Right atrium auricular region (tissue), 2 donors: ENCODE measurements around the gene PTK6. TPM values are rescaled to one million over a fixed set of nuclear protein-coding genes. Genes with fewer than 3 reads are reported as not detected.

ENCODE experiments used
- DNase-seq: peaks from one replicate; pipeline ENCODE4 v3.0.0-alpha.2; 2019; ENCODE audit warnings: low spot score
- H3K27ac ChIP-seq, 2 donors: fragments of 200-600 bp; sonication (generic); 1 replicate in 1 of 2; 2 replicates in 1 of 2; pipeline ENCODE4 v1.5.1; 2016 to 2019
- H3K27me3 ChIP-seq, 2 donors: fragments of 200-600 bp; sonication (generic); one replicate each; pipeline versions ENCODE4 v1.5.1 to v1.6.0; 2017 to 2019
- H3K36me3 ChIP-seq: fragments of 200-600 bp; sonication (generic); one replicate; pipeline ENCODE4 v1.5.1; 2016
- H3K4me1 ChIP-seq, 2 donors: fragments of 200-600 bp; sonication (generic); one replicate each; pipeline versions ENCODE4 v1.5.1 to v1.6.0; 2017 to 2019
- H3K4me3 ChIP-seq, 2 donors: fragments of 200-600 bp; sonication (generic); 1 replicate in 1 of 2; 2 replicates in 1 of 2; pipeline ENCODE4 v1.5.1; 2017 to 2019; ENCODE audit warnings: mild to moderate bottlenecking in 1 of 2, moderate library complexity in 1 of 2
- H3K9me3 ChIP-seq, 2 donors: fragments of 200-600 bp; sonication (generic); one replicate each; pipeline ENCODE4 v1.5.1; 2019
- total RNA-seq, 2 donors: library from RNA; depleted of rRNA; stranded (reverse); fragments of >200 nt; gene quantifications; one replicate each; pipeline ENCODE4 v1.1.0, GENCODE V29; 2016
- TF ChIP-seq, protein P1 (sequence below), 2 donors: fragments of 200-600 bp; sonication (generic); IDR thresholded peaks; one replicate each; pipeline ENCODE4 v1.5.1; 2019; ENCODE audit warnings: antibody characterized with exemption in 2 of 2

The PTK6 gene
- total RNA-seq, 2 donors from 2014 or later: not detected

GRCh38 chr20:63566395-63567135 lies 29.4 kb upstream of the PTK6 start:
- TF ChIP-seq, protein P1, sequence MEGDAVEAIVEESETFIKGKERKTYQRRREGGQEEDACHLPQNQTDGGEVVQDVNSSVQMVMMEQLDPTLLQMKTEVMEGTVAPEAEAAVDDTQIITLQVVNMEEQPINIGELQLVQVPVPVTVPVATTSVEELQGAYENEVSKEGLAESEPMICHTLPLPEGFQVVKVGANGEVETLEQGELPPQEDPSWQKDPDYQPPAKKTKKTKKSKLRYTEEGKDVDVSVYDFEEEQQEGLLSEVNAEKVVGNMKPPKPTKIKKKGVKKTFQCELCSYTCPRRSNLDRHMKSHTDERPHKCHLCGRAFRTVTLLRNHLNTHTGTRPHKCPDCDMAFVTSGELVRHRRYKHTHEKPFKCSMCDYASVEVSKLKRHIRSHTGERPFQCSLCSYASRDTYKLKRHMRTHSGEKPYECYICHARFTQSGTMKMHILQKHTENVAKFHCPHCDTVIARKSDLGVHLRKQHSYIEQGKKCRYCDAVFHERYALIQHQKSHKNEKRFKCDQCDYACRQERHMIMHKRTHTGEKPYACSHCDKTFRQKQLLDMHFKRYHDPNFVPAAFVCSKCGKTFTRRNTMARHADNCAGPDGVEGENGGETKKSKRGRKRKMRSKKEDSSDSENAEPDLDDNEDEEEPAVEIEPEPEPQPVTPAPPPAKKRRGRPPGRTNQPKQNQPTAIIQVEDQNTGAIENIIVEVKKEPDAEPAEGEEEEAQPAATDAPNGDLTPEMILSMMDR (IDR thresholded peaks at IDR 0.05): no peak
- H3K27ac ChIP-seq: no peak overlapping the region
- H3K4me1 ChIP-seq: no peaks in the 10 kb centered on the region
- no peak for DNase-seq
- peaks cover 43% of the 10 kb centered on the region for H3K36me3 ChIP-seq
- no peaks in the 10 kb centered on the region for H3K9me3 ChIP-seq
- H3K27me3 ChIP-seq: no peaks in the 10 kb centered on the region
- no peak overlapping the region for H3K4me3 ChIP-seq

- DNase-seq: no peak
- Histone ChIP-seq H3K9me3 (no peaks in the 10 kb centered on the region), H3K36me3 (peaks cover 50% of the 10 kb centered on the region), H3K4me1 (no peaks in the 10 kb centered on the region), H3K27ac (no peak overlapping the region), H3K4me3 (no peak overlapping the region), H3K27me3 (no peaks in the 10 kb centered on the region)
- TF ChIP-seq, protein P1 (IDR thresholded peaks at IDR 0.05): no peak
Observed at GRCh38 chr20:63565699-63566335, 28.6 kb upstream of the PTK6 start.

GRCh38 chr20:63565021-63565698 lies 28.0 kb upstream of the PTK6 start:
- no peaks in the 10 kb centered on the region for H3K9me3 ChIP-seq
- DNase-seq: no peak
- no peak overlapping the region for H3K4me3 ChIP-seq
- H3K4me1 ChIP-seq: no peaks in the 10 kb centered on the region
- TF ChIP-seq, protein P1 (IDR thresholded peaks at IDR 0.05): no peak
- H3K27me3 ChIP-seq: no peaks in the 10 kb centered on the region
- no peak overlapping the region for H3K27ac ChIP-seq
- peaks cover 57% of the 10 kb centered on the region for H3K36me3 ChIP-seq

- TF ChIP-seq, protein P1 (IDR thresholded peaks at IDR 0.05): no peak
- no peaks in the 10 kb centered on the region for H3K27me3 ChIP-seq
- no peak for DNase-seq
Observed at GRCh38 chr20:63564036-63564810, 27.0 kb upstream of the PTK6 start.

GRCh38 chr20:63563225-63563935 lies 26.2 kb upstream of the PTK6 start:
- Histone ChIP-seq H3K4me3 (no peak overlapping the region), H3K36me3 (peaks cover 66% of the 10 kb centered on the region), H3K27me3 (no peaks in the 10 kb centered on the region), H3K4me1 (no peaks in the 10 kb centered on the region), H3K9me3 (no peaks in the 10 kb centered on the region), H3K27ac (no peak overlapping the region)
- DNase-seq: no peak
- TF ChIP-seq, protein P1 (IDR thresholded peaks at IDR 0.05): no peak

More at GRCh38 chr20:63564036-63564810, 27.0 kb upstream of the PTK6 start:
- H3K4me3 ChIP-seq: no peak overlapping the region
- no peaks in the 10 kb centered on the region for H3K9me3 ChIP-seq
- no peaks in the 10 kb centered on the region for H3K4me1 ChIP-seq
- H3K36me3 ChIP-seq: peaks cover 62% of the 10 kb centered on the region
- H3K27ac ChIP-seq: no peak overlapping the region
